ENCODE results near the gene CFL1.

CFL1 gene

GRCh38 chr11:65817312-65817834, 40.6 kb downstream of the CFL1 start:
- Histone ChIP-seq H3K9ac (ENCODE audit: low read depth, low read length) (peak overlapping the region; percentile 82), H3K27ac (ENCODE audit: low read depth, low read length) (no peak overlapping the region), H3K4me1 (ENCODE audit: insufficient read depth, low read length) (0 out of 2 replicates have a peak, but pooled peaks cover 3% of the 10 kb centered on the region), H3K27me3 (ENCODE audit: insufficient read depth, low read length) (peaks cover 14% of the 10 kb centered on the region), H3K36me3 (ENCODE audit: insufficient read depth, low read length) (no peaks in the 10 kb centered on the region), H3K9me3 (ENCODE audit: insufficient read depth, low read depth, low read length) (no peaks in the 10 kb centered on the region), H3K4me3 (ENCODE audit: low read length) (peak overlapping the region; percentile 86)
- WGBS: 87% methylated on average over 5 of the region's 5 CpGs

- 96% methylated on average over 3 of the region's 3 CpGs for WGBS
- no peak overlapping the region for H3K27ac ChIP-seq (ENCODE audit: low read depth, low read length)
- no peak overlapping the region for H3K4me3 ChIP-seq (ENCODE audit: low read length)
- no peaks in the 10 kb centered on the region for H3K9me3 ChIP-seq (ENCODE audit: insufficient read depth, low read depth, low read length)
- no peaks in the 10 kb centered on the region for H3K36me3 ChIP-seq (ENCODE audit: insufficient read depth, low read length)
- H3K4me1 ChIP-seq (ENCODE audit: insufficient read depth, low read length): 0 out of 2 replicates have a peak, but pooled peaks cover 3% of the 10 kb centered on the region
- H3K27me3 ChIP-seq (ENCODE audit: insufficient read depth, low read length): peaks cover 17% of the 10 kb centered on the region
- no peak overlapping the region for H3K9ac ChIP-seq (ENCODE audit: low read depth, low read length)
Measured at GRCh38 chr11:65816696-65817095, 41.3 kb downstream of the CFL1 start.

GRCh38 chr11:65814986-65815565, 42.9 kb downstream of the CFL1 start:
- no peak overlapping the region for H3K9ac ChIP-seq (ENCODE audit: low read depth, low read length)
- 86% methylated on average over 16 of the region's 16 CpGs for WGBS

GRCh38 chr11:65814131-65814985, 43.6 kb downstream of the CFL1 start:
- Histone ChIP-seq H3K36me3 (ENCODE audit: insufficient read depth, low read length) (no peaks in the 10 kb centered on the region), H3K9ac (ENCODE audit: low read depth, low read length) (no peak overlapping the region), H3K27me3 (ENCODE audit: insufficient read depth, low read length) (peaks cover 17% of the 10 kb centered on the region), H3K4me1 (ENCODE audit: insufficient read depth, low read length) (0 out of 2 replicates have a peak, but pooled peaks cover 3% of the 10 kb centered on the region), H3K27ac (ENCODE audit: low read depth, low read length) (no peak overlapping the region), H3K4me3 (ENCODE audit: low read length) (no peak overlapping the region), H3K9me3 (ENCODE audit: insufficient read depth, low read depth, low read length) (no peaks in the 10 kb centered on the region)
- WGBS: 83% methylated on average over 18 of the region's 18 CpGs

More at GRCh38 chr11:65814986-65815565, 42.9 kb downstream of the CFL1 start:
- H3K9me3 ChIP-seq (ENCODE audit: insufficient read depth, low read depth, low read length): no peaks in the 10 kb centered on the region
- peaks cover 17% of the 10 kb centered on the region for H3K27me3 ChIP-seq (ENCODE audit: insufficient read depth, low read length)
- H3K27ac ChIP-seq (ENCODE audit: low read depth, low read length): no peak overlapping the region
- H3K4me1 ChIP-seq (ENCODE audit: insufficient read depth, low read length): 0 out of 2 replicates have a peak, but pooled peaks cover 3% of the 10 kb centered on the region
- no peak overlapping the region for H3K4me3 ChIP-seq (ENCODE audit: low read length)
- no peaks in the 10 kb centered on the region for H3K36me3 ChIP-seq (ENCODE audit: insufficient read depth, low read length)

GRCh38 chr11:65811764-65812475, 46.1 kb downstream of the CFL1 start:
- no peaks in the 10 kb centered on the region for H3K9me3 ChIP-seq (ENCODE audit: insufficient read depth, low read depth, low read length)
- WGBS: 80% methylated on average over 17 of the region's 19 CpGs
- H3K27me3 ChIP-seq (ENCODE audit: insufficient read depth, low read length): peaks cover 7% of the 10 kb centered on the region; the same call in 1 of the 2 replicates
- H3K4me3 ChIP-seq (ENCODE audit: low read length): no peak overlapping the region
- H3K4me1 ChIP-seq (ENCODE audit: insufficient read depth, low read length): no peaks in the 10 kb centered on the region
- H3K36me3 ChIP-seq (ENCODE audit: insufficient read depth, low read length): no peaks in the 10 kb centered on the region
- H3K9ac ChIP-seq (ENCODE audit: low read depth, low read length): no peak overlapping the region
- H3K27ac ChIP-seq (ENCODE audit: low read depth, low read length): no peak overlapping the region

- Histone ChIP-seq H3K9me3 (ENCODE audit: insufficient read depth, low read depth, low read length) (no peaks in the 10 kb centered on the region), H3K9ac (ENCODE audit: low read depth, low read length) (no peak overlapping the region), H3K4me3 (ENCODE audit: low read length) (no peak overlapping the region), H3K4me1 (ENCODE audit: insufficient read depth, low read length) (no peaks in the 10 kb centered on the region), H3K36me3 (ENCODE audit: insufficient read depth, low read length) (no peaks in the 10 kb centered on the region), H3K27me3 (ENCODE audit: insufficient read depth, low read length) (0 out of 2 replicates have a peak, but pooled peaks cover 4% of the 10 kb centered on the region), H3K27ac (ENCODE audit: low read depth, low read length) (no peak overlapping the region)
- WGBS: 89% methylated on average over 23 of the region's 23 CpGs
Measured at GRCh38 chr11:65810046-65810868, 47.7 kb downstream of the CFL1 start.

GRCh38 chr11:65809496-65809895, 48.5 kb downstream of the CFL1 start:
- WGBS: 85% methylated on average over 9 of the region's 9 CpGs
- H3K9ac ChIP-seq (ENCODE audit: low read depth, low read length): no peak overlapping the region
- no peaks in the 10 kb centered on the region for H3K9me3 ChIP-seq (ENCODE audit: insufficient read depth, low read depth, low read length)
- H3K4me3 ChIP-seq (ENCODE audit: low read length): no peak overlapping the region
- no peaks in the 10 kb centered on the region for H3K4me1 ChIP-seq (ENCODE audit: insufficient read depth, low read length)
- H3K27me3 ChIP-seq (ENCODE audit: insufficient read depth, low read length): 0 out of 2 replicates have a peak, but pooled peaks cover 4% of the 10 kb centered on the region
- no peaks in the 10 kb centered on the region for H3K36me3 ChIP-seq (ENCODE audit: insufficient read depth, low read length)
- no peak overlapping the region for H3K27ac ChIP-seq (ENCODE audit: low read depth, low read length)

- H3K9ac ChIP-seq (ENCODE audit: low read depth, low read length): no peak overlapping the region
- no peak overlapping the region for H3K4me3 ChIP-seq (ENCODE audit: low read length)
- WGBS: 91% methylated on average over 20 of the region's 20 CpGs
Measured at GRCh38 chr11:65808744-65809341, 49.1 kb downstream of the CFL1 start.

GRCh38 chr11:65806979-65807378, 51.0 kb downstream of the CFL1 start:
- 87% methylated on average over 6 of the region's 6 CpGs for WGBS
- Histone ChIP-seq H3K36me3 (ENCODE audit: insufficient read depth, low read length) (no peaks in the 10 kb centered on the region), H3K4me3 (ENCODE audit: low read length) (no peak overlapping the region), H3K4me1 (ENCODE audit: insufficient read depth, low read length) (no peaks in the 10 kb centered on the region), H3K9ac (ENCODE audit: low read depth, low read length) (no peak overlapping the region), H3K27ac (ENCODE audit: low read depth, low read length) (no peak overlapping the region), H3K9me3 (ENCODE audit: insufficient read depth, low read depth, low read length) (no peaks in the 10 kb centered on the region), H3K27me3 (ENCODE audit: insufficient read depth, low read length) (no peaks in the 10 kb centered on the region)

More at GRCh38 chr11:65808744-65809341, 49.1 kb downstream of the CFL1 start:
- 0 out of 2 replicates have a peak, but pooled peaks cover 4% of the 10 kb centered on the region for H3K27me3 ChIP-seq (ENCODE audit: insufficient read depth, low read length)
- no peaks in the 10 kb centered on the region for H3K4me1 ChIP-seq (ENCODE audit: insufficient read depth, low read length)
- H3K27ac ChIP-seq (ENCODE audit: low read depth, low read length): no peak overlapping the region
- no peaks in the 10 kb centered on the region for H3K36me3 ChIP-seq (ENCODE audit: insufficient read depth, low read length)
- no peaks in the 10 kb centered on the region for H3K9me3 ChIP-seq (ENCODE audit: insufficient read depth, low read depth, low read length)
